Measurements from ENCODE around the gene TM9SF1. TPM values are rescaled to one million over a fixed set of nuclear protein-coding genes. Genes with fewer than 3 reads are reported as not detected.

Gene TM9SF1
- total and polyA plus RNA-seq, 10 of the 15 experiments (the other 5 are each of a cell fraction or from before 2014, with no cell fraction given): 7.2 to 39.2 (median 17.6) TPM

GRCh38 chr14:24160850-24161804 lies 34.1 kb downstream of the TM9SF1 start, which contains the start of gene IRF9 (continued):
- TF ChIP-seq ZNF592 (IDR thresholded peaks at IDR 0.05): no peak
- peak; percentile 65 for TF ChIP-seq RAD21 (IDR thresholded peaks at IDR 0.05; ENCODE audit: insufficient read depth, low read depth, low read length)
- TF ChIP-seq IKZF2 (IDR thresholded peaks at IDR 0.05): peak; percentile 51 to 75
- TF ChIP-seq ZBED1 (IDR thresholded peaks at IDR 0.05; ENCODE audit: borderline replicate concordance): peak; percentile 88
- peak in 1 of 2 experiments; percentile 52; a peak in 1 of 4 replicates for TF ChIP-seq EP300 (IDR thresholded peaks at IDR 0.05; ENCODE audit: borderline replicate concordance in 1 of 2, control insufficient read depth in 1 of 2, low read depth in 2 of 2, low read length in 2 of 2)
- TF ChIP-seq STAT3 (IDR thresholded peaks at IDR 0.05; ENCODE audit: low read depth, low read length): peak; percentile 100
- TF ChIP-seq ZNF274 (IDR thresholded peaks at IDR 0.05; ENCODE audit: insufficient read depth, insufficient read length): no peak
- TF ChIP-seq ZBTB40 (IDR thresholded peaks at IDR 0.05; ENCODE audit: borderline replicate concordance): no peak
- peak; percentile 100 for TF ChIP-seq STAT1 (conservative IDR thresholded peaks at IDR 0.05)
- TF ChIP-seq, protein P1, sequence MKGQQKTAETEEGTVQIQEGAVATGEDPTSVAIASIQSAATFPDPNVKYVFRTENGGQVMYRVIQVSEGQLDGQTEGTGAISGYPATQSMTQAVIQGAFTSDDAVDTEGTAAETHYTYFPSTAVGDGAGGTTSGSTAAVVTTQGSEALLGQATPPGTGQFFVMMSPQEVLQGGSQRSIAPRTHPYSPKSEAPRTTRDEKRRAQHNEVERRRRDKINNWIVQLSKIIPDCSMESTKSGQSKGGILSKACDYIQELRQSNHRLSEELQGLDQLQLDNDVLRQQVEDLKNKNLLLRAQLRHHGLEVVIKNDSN (IDR thresholded peaks at IDR 0.05; ENCODE audit: borderline replicate concordance, extremely low read length, insufficient read depth, low read depth, low read length): peak; percentile 95
- TF ChIP-seq BHLHE40 (IDR thresholded peaks at IDR 0.05; ENCODE audit: borderline replicate concordance in 1 of 2, low read depth in 2 of 2, low read length in 1 of 2): peak; percentile 70 to 73; a peak in 3 of 4 replicates
- TF ChIP-seq HSF1 (IDR thresholded peaks at IDR 0.05; ENCODE audit: low read depth, low read length): peak; percentile 72; the same call in 1 of the 2 replicates
- TF ChIP-seq IRF4 (IDR thresholded peaks at IDR 0.05; ENCODE audit: low read depth, low read length): peak; percentile 59
- peak; percentile 76; the same call in 1 of the 2 replicates for TF ChIP-seq CBFB (IDR thresholded peaks at IDR 0.05; ENCODE audit: low read depth)
- TF ChIP-seq HCFC1 (IDR thresholded peaks at IDR 0.05; ENCODE audit: low read length): no peak
- no peak for TF ChIP-seq ZNF384 (IDR thresholded peaks at IDR 0.05; ENCODE audit: borderline replicate concordance, low read depth, low read length)
- TF ChIP-seq TCF12 (IDR thresholded peaks at IDR 0.05; ENCODE audit: low read depth, low read length): peak; percentile 63; the same call in 1 of the 2 replicates

Data from GM12878 (cell line).